Stimulated activated naive CD8-positive, alpha-beta T cell treated with anti-CD3 and anti-CD28 coated beads, Interleukin-15, Interleukin-2, amounts not matched to agents 100 U/mL and 50 U/mL, for 24 hours (primary cell): Measurements from ENCODE around the gene PRDM12.
A peak's percentile ranks its signal among the peaks of the same experiment; 100 is the strongest.

ENCODE experiments used
- ATAC-seq: fragments of 150-1000 bp; cut with Tn5 transposase; one replicate; pipeline ENCODE4 v1.10.0; 2021
- DNase-seq: peaks from one replicate; pipeline ENCODE4 v3.0.0; 2021

Gene PRDM12

GRCh38 chr9:130689937-130690700 lies 25.7 kb downstream of the PRDM12 start:
- ATAC-seq (no peak), DNase-seq (no peak)

DNA sequence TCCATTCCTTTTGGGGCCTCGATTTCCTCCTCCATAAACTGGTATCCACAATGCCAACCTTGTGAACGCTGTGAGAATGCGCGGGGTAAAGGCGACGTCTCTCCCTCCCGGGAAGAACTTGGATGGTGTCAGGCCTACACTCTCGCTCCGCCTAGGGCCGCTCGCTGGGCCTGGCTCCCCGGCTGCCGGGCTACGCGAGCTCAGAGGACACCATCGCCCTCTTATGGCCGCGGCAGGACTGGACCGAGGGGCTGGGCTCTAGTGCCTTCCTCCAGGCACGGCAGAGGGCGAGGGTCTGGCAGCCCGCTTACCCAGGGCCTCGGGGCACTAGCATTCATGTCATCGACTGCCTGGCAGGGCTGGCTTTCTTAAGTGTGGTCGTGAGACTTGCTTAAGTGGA lies 27.9 kb downstream of the PRDM12 start:
- DNase-seq (peak; percentile 45), ATAC-seq (no peak)

DNA sequence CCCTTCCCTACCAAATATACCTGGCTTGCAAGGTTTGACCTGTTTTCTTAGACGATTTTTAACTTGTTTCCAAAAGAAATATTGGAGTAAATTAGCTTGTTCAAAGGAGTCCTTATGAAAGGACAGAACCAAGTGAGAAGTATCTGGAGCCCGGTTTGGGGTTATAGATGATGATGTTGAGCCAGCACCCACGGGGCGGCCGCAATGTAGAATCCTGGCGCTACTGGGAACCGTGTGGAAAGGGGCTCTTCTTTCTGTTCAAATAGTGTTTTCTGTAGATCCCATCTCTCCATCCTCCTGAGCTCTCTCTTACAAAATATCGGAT lies 28.7 kb downstream of the PRDM12 start:
- ATAC-seq: no peak

DNA sequence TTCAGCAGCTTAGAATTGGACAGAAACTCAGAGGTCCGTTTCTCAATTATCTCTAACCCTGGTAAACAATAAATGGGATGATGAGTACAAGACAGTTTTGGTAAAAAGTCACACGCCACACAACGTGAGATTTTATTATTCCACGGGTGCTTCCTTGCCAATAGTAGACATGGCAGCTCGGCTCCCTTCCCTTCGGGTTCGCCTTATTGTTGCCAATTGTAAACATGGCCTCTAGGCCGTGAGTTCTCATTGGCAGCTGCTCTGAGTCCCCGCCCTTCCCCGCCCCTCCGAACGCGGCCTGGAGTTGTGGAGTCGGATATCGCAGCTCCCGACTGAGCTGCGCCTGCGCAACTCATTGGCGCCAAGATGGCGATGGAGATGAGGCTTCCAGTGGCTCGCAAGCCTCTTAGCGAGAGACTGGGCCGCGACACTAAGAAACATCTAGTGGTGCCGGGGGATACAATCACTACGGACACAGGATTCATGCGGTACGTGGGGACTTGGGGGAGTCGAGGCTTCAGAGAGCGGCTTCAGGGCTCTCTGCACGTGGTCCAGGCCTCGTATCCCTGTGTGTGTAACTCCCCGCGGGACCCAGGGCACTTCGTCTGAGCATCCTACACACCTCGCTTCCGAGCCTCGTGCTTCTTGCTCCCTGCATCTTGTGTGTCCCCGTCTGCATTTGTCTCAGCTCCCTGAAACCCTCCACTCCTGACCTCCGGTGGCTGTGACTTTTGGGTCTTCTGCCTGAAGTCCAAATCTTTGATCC lies 29.2 kb downstream of the PRDM12 start, which contains the start of gene EXOSC2:
Gene EXOSC2 (plus strand): TSS at position 355 of the 766 bp plus-strand sequence. CDS start 12 bp downstream, at position 367.
- peak; percentile 98 for ATAC-seq
- peak; percentile 96 for DNase-seq

More for the DNA sequence above, 28.7 kb downstream of the PRDM12 start:
- DNase-seq: no peak

DNA sequence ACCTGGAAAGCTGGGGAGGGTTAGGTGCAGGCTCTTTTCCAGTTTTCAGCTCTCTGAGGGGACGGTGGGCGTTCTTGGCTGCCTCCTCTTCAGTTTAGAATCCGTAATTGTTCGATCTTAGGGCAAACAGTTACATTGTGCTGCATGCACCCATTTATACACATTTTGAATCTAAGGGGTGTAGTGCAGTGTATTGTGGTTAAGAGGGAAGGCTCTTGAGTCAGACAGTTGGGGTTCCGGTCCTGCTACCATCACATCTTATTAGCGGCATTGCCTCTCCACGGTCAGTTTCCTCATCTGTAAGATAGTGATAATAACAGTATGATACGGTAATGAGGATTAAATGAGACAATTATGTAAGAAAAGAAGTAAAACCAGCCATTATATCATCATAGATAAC lies 29.8 kb downstream of the PRDM12 start:
- no peak for DNase-seq
- ATAC-seq: no peak

GRCh38 chr9:130696139-130696650 lies 31.8 kb downstream of the PRDM12 start:
- ATAC-seq (no peak), DNase-seq (no peak)

GRCh38 chr9:130696996-130697395 lies 32.6 kb downstream of the PRDM12 start:
- ATAC-seq (no peak), DNase-seq (no peak)

DNA sequence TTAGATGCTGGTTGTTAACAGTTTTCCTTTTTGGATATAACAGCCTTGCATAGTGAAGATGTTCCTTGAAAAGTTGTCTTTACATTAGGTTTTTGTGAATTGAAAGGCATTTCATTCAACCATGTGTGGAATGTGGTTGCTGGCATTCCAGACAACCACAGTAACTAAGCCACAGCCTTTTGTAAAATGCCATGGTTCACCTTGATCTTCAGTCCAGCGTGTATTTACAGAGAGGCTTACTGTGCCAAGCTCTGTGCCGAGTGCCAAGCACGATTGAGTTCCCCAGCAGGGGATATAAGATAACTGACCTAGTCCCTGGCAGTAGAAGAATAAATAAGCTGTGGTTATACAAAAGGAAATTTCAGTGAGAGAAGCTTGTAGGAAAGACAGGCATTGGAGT lies 34.1 kb downstream of the PRDM12 start:
- ATAC-seq: no peak
- DNase-seq: no peak

DNA sequence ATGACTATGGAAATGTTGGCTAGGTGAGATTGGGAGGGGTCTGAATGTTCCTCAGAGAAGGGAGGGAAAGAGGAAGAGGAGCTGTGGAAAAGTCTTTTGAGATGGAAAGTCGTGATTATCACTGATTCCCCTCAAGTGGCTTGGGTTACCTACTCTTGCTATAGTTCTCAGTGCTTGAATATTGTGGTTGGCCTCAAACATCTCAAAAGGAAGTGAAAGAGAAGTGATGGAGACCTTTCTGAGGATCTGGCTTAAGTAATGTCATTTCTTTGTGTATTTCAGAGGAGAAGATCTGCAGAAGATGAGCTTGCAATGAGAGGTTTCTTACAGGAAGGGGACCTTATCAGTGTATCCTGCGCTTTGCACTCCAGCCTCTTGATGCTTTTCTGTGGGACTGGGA lies 34.7 kb downstream of the PRDM12 start:
- no peak for ATAC-seq
- DNase-seq: no peak

DNA sequence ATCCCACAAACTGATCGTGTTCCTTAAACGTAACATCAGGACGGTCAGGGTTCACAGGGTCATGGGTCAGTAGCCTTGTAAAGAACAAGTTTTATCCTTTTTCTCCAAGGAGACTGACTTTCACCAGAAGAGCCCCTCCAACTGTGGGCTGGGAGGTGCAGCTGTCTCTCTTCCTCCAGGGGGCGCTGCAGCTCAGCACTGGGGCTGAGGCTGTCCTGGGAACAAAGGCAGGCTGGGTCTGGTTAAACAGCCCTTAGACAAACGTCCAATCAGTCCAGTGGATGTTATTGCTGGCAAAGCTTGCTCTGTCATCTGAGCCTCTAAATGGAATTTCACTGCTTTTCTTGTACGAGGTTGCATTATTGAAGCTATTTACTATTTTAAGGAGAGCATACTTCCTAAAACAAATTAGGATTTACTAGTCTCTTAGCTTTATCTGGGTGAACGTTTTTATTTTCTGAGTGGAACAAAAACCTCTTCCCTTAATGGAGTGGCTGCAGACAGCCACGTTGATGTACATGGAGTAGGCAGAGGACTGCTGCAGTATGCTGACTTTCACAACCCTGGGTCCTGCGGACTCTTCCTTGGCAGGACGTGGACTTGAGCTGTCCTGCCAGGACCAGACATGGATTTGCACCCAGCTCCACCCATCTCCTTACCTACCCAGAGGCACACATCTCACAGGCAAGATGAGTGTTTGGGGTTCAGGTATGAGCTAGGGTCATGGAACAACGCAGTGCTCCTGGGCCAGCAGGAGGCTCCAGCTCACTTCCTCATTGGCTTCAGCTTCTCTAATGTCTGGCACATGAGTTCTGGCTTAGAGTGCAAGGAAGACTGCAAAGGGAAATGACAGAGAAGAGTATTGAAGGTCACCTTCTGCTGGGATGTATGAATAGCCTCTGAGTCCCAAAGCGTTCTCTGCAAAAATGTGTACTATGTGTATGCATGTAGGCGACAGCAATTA lies 36.9 kb downstream of the PRDM12 start:
- ATAC-seq (peak; percentile 85), DNase-seq (peak; percentile 82)

DNA sequence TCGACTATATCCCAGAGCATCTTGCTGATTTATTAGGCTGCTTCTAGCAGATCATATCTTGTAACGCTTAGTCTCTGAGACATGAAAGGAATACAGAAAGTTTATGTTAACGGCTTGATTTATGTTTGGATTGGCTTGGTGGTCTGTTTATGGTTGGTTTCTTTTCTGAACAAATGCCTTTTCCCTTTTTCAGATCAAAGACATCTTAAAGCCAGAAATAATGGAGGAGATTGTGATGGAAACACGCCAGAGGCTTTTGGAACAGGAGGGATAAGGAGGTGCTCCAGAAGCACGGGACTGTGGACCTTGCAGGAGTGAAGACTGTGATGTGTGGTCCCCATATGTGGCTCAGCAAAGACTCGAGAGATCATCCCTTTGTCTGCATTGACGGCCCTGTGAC lies 39.1 kb downstream of the PRDM12 start:
- ATAC-seq (no peak), DNase-seq (no peak)

DNA sequence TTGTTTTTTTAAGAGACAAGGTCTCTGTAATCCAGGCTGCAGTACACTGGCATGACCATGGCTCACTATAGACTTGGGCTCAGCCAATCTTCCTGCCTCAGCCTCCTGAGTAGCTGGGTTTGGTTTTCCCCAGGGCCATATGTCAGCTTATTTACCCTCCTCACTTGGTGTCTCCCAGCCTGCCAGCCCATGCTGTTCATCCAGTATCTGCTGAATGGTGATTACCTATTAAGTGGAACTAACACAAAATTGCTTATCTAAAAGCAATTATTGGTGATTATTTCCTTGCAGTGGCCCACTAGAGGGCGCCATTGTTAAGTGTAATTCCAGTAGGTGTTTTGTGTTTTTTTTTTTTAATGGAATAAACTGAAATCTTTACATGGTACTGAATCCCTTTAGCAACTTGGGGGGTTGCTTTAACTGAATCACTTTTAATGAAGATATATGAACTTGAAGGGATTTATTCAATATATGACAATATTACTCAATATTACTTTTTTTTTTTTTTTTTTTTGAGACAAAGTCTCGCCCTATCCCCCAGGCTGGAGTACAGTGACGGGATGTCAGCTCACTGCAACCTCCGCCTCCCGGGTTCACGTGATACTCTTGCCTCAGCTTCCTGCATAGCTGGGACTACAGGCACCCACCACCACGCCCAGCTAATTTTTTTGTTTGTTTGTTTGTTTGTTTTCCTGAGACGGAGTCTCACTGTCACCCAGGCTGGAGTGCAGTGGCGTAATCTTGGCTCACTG lies 43.0 kb downstream of the PRDM12 start:
- peak; percentile 76 for DNase-seq
- peak; percentile 58 for ATAC-seq

GRCh38 chr9:130710822-130711352 lies 46.5 kb downstream of the PRDM12 start:
- ATAC-seq (no peak), DNase-seq (no peak)

DNA sequence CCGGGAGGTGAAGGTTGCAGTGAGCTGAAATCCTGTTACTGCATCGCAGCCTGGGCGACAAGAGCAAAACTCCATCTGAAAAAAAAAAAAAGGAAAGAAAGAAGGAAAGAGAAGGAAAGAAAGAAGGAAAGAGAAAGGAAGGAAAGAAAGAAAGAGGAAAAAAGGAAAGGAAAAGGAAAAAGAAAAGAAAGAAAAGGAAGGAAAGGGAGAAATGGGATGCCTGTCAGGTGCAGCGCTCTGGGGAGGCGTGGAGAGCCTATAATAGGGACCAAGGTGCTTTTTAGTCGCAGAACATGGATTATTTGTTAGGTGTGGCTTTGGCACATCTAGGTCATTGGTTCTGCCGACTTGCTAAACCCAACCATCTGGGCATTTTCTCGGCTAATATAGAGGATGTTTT lies 47.1 kb downstream of the PRDM12 start:
- no peak for ATAC-seq
- no peak for DNase-seq

DNA sequence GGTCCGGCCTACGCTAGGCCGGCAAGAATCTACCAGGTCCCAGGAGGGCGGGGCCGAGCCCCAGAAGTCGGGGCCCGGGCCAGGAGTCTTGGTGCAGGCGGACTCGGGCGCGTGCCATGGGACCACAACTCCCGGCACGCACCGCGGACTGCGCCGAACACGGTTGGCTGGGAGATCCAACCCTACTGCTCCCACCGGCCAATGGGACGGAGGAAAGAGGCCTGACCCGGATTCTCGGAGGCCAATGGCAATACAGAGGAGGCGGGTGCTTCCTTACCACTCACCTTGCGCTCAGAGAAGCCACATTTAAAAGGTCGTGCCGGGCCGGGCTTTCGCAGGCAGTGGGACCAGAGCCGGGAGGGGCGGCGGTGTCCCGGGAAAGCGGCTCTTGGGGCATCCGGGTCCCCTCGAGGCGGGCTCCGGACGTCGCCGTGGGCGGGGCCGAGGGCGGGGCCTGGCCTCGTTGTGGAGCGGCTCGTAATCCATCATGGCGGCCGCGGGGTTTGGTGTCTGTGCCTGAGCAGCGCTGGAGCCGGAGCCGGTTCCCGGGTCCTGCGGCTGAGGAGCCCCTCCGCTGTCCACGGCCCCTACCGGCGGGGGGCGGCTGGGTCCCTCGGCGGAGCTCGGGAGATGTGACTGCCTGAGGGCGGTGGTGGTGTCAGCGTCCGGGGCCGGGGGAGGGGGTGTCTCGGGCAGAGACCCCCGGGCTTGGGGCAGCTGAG lies 48.3 kb downstream of the PRDM12 start:
- peak; percentile 95 for DNase-seq
- ATAC-seq: peak; percentile 99

DNA sequence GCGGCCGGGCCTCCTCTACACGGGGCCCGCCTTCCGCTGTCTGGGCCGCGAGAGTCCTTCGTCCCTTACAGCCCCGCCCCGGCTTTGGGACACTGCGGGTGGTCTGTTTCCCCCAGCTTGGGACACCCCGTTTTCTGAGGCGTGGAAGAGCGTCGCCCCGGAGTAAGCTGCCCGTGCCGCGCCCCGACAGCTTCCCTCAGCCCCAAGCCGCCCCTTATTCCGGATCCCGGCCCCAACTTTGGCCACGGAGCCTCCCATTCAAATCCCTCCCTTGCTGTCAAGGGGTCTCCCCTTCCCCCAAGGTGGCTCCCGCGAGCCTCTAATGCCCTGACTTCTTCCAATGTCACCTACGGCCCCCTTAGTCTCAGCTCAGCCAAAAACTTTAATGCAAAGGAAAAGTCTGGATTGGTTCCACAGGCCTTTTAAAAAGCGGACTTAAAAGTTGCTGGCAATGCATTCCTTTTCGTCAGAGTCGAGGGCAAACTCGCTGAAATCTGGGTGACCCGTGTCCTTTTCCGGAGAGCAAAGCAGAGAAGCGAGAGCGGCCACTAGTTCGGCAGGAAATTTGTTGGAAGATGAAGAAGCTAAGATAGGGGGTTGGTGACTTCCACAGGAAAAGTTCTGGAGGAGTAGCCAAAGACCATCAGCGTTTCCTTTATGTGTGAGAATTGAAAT lies 49.0 kb downstream of the PRDM12 start:
- DNase-seq (peak; percentile 25), ATAC-seq (no peak)

- DNase-seq: no peak
- ATAC-seq: no peak
These were observed 50.3 kb downstream of the PRDM12 start for GRCh38 chr9:130714586-130715110.

- DNase-seq: no peak
- no peak for ATAC-seq
These were observed 50.9 kb downstream of the PRDM12 start for GRCh38 chr9:130715270-130715669.

DNA sequence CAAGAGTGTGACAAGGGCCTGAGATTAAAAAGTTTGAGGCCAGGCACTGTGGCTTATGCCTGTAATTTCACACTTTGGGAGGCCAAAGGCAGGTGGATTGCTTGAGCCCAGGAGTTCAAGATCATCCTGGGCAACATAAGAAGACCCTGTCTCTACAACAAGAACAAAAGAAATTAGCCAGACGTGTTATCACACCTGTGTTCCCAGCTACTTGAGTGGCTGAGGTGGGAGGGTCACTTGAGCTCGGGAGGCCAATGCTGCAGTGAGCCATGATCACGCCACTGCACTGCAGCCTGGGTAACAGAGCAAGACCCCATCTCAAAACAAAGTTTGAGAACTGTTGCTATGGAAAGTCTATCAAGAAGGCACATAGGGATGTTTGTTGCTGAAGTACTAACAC lies 54.2 kb downstream of the PRDM12 start:
- DNase-seq (no peak), ATAC-seq (no peak)

GRCh38 chr9:130720762-130721161 lies 56.4 kb downstream of the PRDM12 start:
- ATAC-seq (no peak), DNase-seq (no peak)
